ENCODE measurements around the gene ANKRD37.

Gene ANKRD37

GRCh38 chr4:185429660-185430059 lies 33.0 kb downstream of the ANKRD37 start:
- Histone ChIP-seq H3K9me3 (ENCODE audit: insufficient read depth, low read length, severe bottlenecking) (no peaks in the 10 kb centered on the region), H3K27ac (ENCODE audit: low read length) (no peak overlapping the region), H3K4me1 (ENCODE audit: insufficient read depth, low read length) (peaks cover 15% of the 10 kb centered on the region), H2AFZ (ENCODE audit: low read depth, low read length) (no peak overlapping the region), H3K36me3 (ENCODE audit: insufficient read depth, low read length) (no peaks in the 10 kb centered on the region), H3K79me2 (ENCODE audit: insufficient read depth, low read length) (peaks cover 9% of the 10 kb centered on the region), H3K4me2 (ENCODE audit: insufficient read depth, low read length) (no peak overlapping the region), H3K9ac (ENCODE audit: low read depth, low read length) (no peak overlapping the region), H4K20me1 (ENCODE audit: insufficient read depth, low read length) (no peaks in the 10 kb centered on the region), H3K4me3 (ENCODE audit: low read depth in 1 of 2, low read length in 2 of 2) (no peak overlapping the region), H3K27me3 (ENCODE audit: insufficient read depth, low read length, poor library complexity) (no peaks in the 10 kb centered on the region)
- DNase-seq (no peak), ATAC-seq (ENCODE audit: insufficient read depth, low read depth) (no peak)
- TF ChIP-seq EZH2 (IDR thresholded peaks at IDR 0.05; ENCODE audit: borderline replicate concordance, low read depth, low read length, severe bottlenecking): no peak
- TF ChIP-seq, protein P1, sequence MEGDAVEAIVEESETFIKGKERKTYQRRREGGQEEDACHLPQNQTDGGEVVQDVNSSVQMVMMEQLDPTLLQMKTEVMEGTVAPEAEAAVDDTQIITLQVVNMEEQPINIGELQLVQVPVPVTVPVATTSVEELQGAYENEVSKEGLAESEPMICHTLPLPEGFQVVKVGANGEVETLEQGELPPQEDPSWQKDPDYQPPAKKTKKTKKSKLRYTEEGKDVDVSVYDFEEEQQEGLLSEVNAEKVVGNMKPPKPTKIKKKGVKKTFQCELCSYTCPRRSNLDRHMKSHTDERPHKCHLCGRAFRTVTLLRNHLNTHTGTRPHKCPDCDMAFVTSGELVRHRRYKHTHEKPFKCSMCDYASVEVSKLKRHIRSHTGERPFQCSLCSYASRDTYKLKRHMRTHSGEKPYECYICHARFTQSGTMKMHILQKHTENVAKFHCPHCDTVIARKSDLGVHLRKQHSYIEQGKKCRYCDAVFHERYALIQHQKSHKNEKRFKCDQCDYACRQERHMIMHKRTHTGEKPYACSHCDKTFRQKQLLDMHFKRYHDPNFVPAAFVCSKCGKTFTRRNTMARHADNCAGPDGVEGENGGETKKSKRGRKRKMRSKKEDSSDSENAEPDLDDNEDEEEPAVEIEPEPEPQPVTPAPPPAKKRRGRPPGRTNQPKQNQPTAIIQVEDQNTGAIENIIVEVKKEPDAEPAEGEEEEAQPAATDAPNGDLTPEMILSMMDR (IDR thresholded peaks at IDR 0.05; ENCODE audit: borderline replicate concordance, extremely low read depth, low read length, poor library complexity, severe bottlenecking): no peak

DNA sequence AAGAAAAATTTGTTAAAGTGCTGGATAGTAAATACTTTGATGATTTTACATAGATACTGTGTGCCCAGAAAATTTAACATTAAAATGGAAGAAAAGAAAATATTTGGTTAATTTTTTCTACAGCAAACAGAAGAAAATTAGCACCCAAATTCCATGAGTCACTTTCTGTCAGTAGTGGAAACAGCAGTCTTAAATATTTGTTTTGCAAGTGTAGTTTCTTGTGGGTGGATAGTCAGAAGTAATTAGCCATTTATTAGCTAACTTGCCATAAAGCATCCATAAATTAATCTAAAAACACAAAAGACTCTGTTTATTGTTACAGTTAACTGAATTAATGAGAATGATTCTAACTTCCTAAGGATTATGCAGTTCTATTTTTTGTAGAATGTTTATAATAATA lies 38.8 kb downstream of the ANKRD37 start:
- ATAC-seq (ENCODE audit: insufficient read depth, low read depth) (no peak), DNase-seq (no peak)
- TF ChIP-seq, protein P1 (IDR thresholded peaks at IDR 0.05; ENCODE audit: borderline replicate concordance, extremely low read depth, low read length, poor library complexity, severe bottlenecking): no peak
- no peak for TF ChIP-seq EZH2 (IDR thresholded peaks at IDR 0.05; ENCODE audit: borderline replicate concordance, low read depth, low read length, severe bottlenecking)
- Histone ChIP-seq H3K27me3 (ENCODE audit: insufficient read depth, low read length, poor library complexity) (peaks cover 6% of the 10 kb centered on the region), H3K9me3 (ENCODE audit: insufficient read depth, low read length, severe bottlenecking) (no peaks in the 10 kb centered on the region), H4K20me1 (ENCODE audit: insufficient read depth, low read length) (no peaks in the 10 kb centered on the region), H3K9ac (ENCODE audit: low read depth, low read length) (no peak overlapping the region), H3K79me2 (ENCODE audit: insufficient read depth, low read length) (no peaks in the 10 kb centered on the region), H3K4me3 (ENCODE audit: low read depth in 1 of 2, low read length in 2 of 2) (no peak overlapping the region), H3K4me1 (ENCODE audit: insufficient read depth, low read length) (no peaks in the 10 kb centered on the region), H2AFZ (ENCODE audit: low read depth, low read length) (no peak overlapping the region), H3K27ac (ENCODE audit: low read length) (no peak overlapping the region), H3K4me2 (ENCODE audit: insufficient read depth, low read length) (no peak overlapping the region), H3K36me3 (ENCODE audit: insufficient read depth, low read length) (no peaks in the 10 kb centered on the region)

DNA sequence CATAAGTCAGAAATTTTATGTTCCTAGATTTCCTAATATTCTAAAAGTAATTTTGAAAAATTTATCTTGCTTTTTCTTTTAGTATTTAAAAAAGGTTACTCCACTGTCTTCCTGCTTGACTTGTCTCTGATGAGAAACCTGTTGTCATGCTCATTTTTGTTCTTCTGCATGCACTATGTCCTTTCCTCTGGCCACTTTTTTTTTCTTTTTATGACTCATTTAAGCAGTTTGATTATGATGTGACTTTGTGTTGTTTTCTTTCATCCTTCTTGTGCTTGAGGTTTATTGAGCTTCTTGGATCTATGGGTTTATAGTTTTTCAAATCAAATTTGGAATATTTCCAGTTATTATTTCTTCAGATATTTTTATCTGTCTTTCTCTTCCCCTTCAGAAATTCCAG lies 41.2 kb downstream of the ANKRD37 start:
- Histone ChIP-seq H3K4me2 (ENCODE audit: insufficient read depth, low read length) (no peak overlapping the region), H3K4me3 (ENCODE audit: low read depth in 1 of 2, low read length in 2 of 2) (no peak overlapping the region), H3K27ac (ENCODE audit: low read length) (no peak overlapping the region), H2AFZ (ENCODE audit: low read depth, low read length) (no peak overlapping the region), H3K9me3 (ENCODE audit: insufficient read depth, low read length, severe bottlenecking) (no peaks in the 10 kb centered on the region), H4K20me1 (ENCODE audit: insufficient read depth, low read length) (no peaks in the 10 kb centered on the region), H3K79me2 (ENCODE audit: insufficient read depth, low read length) (no peaks in the 10 kb centered on the region), H3K27me3 (ENCODE audit: insufficient read depth, low read length, poor library complexity) (peaks cover 8% of the 10 kb centered on the region), H3K9ac (ENCODE audit: low read depth, low read length) (no peak overlapping the region), H3K4me1 (ENCODE audit: insufficient read depth, low read length) (no peaks in the 10 kb centered on the region), H3K36me3 (ENCODE audit: insufficient read depth, low read length) (no peaks in the 10 kb centered on the region)
- DNase-seq (no peak), ATAC-seq (ENCODE audit: insufficient read depth, low read depth) (no peak)
- TF ChIP-seq, protein P1 (IDR thresholded peaks at IDR 0.05; ENCODE audit: borderline replicate concordance, extremely low read depth, low read length, poor library complexity, severe bottlenecking): no peak
- TF ChIP-seq EZH2 (IDR thresholded peaks at IDR 0.05; ENCODE audit: borderline replicate concordance, low read depth, low read length, severe bottlenecking): no peak

DNA sequence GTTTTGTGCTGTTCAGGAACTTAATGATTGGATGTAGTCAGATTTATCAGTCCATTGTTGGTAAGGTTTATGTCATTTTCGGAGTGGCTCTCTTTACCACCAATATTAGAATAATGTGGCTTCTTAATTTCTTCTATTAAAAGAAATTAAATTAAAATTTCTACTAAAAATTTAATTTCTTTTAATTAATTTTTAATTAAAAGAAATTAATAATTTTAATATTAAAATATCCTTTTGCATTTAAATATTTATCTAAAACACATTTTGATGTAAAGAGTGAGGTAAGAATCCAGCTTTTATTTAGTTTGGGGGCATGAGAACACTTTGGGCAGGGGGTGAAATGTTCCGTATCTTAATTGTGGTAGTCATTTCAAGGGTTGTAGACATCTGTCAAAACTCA lies 44.8 kb downstream of the ANKRD37 start:
- H3K4me1 ChIP-seq (ENCODE audit: insufficient read depth, low read length): no peaks in the 10 kb centered on the region
- ATAC-seq (ENCODE audit: insufficient read depth, low read depth) (no peak), DNase-seq (no peak)
- H3K4me2 ChIP-seq (ENCODE audit: insufficient read depth, low read length): no peak overlapping the region
- TF ChIP-seq, protein P1 (IDR thresholded peaks at IDR 0.05; ENCODE audit: borderline replicate concordance, extremely low read depth, low read length, poor library complexity, severe bottlenecking): no peak
- TF ChIP-seq EZH2 (IDR thresholded peaks at IDR 0.05; ENCODE audit: borderline replicate concordance, low read depth, low read length, severe bottlenecking): no peak
- no peaks in the 10 kb centered on the region for H3K79me2 ChIP-seq (ENCODE audit: insufficient read depth, low read length)
- no peak overlapping the region for H2AFZ ChIP-seq (ENCODE audit: low read depth, low read length)
- no peaks in the 10 kb centered on the region for H3K9me3 ChIP-seq (ENCODE audit: insufficient read depth, low read length, severe bottlenecking)
- H3K27ac ChIP-seq (ENCODE audit: low read length): no peak overlapping the region
- H4K20me1 ChIP-seq (ENCODE audit: insufficient read depth, low read length): no peaks in the 10 kb centered on the region
- H3K27me3 ChIP-seq (ENCODE audit: insufficient read depth, low read length, poor library complexity): peaks cover 8% of the 10 kb centered on the region
- H3K9ac ChIP-seq (ENCODE audit: low read depth, low read length): no peak overlapping the region
- no peak overlapping the region for H3K4me3 ChIP-seq (ENCODE audit: low read depth in 1 of 2, low read length in 2 of 2)
- H3K36me3 ChIP-seq (ENCODE audit: insufficient read depth, low read length): no peaks in the 10 kb centered on the region

Measured in DND-41 (cell line).